HG03442 (cell line): ENCODE measurements around the gene SLC17A9.

Experiments used
- ATAC-seq: cut with Tn5 transposase; IDR thresholded peaks from one replicate; pipeline ENCODE4 v1.9.1; 2021; ENCODE audit warnings: mild to moderate bottlenecking, moderate library complexity; ENCODE audit not compliant: unreplicated experiment

SLC17A9 gene

GRCh38 chr20:62937268-62938104, 15.0 kb upstream of the SLC17A9 start:
- ATAC-seq, result peak; percentile 77

DNA sequence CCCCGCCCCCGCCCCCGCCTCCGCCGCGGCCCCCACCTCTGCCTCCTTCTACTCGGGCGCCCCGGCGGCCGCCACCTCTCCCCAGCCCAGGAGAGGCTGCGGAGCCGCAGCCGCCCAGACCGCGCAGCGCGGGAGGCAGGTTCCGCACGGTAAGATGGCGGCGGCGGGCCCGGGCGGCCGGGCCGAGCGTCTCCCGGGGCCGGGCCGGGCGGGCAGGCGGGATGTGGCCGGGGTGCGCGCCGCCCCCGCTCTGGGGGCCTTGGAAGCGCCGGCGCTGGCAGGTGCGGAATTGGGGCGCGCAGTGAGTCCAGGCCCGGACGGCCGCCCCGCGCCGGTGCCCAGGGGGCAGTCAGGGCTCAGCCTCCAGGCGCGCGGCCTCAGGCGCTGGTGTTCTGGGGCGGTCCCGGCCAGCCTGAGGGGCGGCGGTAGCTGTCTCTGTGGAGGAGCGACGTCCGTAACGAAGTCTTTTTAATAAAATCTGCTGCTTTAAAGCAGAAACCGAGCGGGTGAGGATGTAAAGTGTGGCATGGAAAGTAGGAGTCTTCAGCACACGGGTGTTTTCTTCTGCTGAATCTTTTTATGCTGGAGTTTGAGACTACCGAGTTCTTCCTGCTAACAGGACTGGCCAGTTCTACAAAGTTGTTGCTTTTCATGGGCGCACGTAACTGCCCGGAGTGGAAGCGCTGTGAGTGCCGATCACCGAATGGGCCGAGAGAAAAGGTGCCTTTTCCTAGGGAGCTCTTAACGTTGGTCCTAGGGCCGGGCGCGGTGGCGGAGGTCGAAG, 14.2 kb upstream of the SLC17A9 start, which contains the start of gene GID8:
Gene GID8, plus strand, starts transcription at position 43 of the 784 bp plus-strand sequence. CDS start 3,356 bp downstream, outside the sequence.
- ATAC-seq, result peak; percentile 32

GRCh38 chr20:62940875-62941274, 11.6 kb upstream of the SLC17A9 start:
- ATAC-seq, result no peak

- no peak for ATAC-seq
These were observed 10.7 kb upstream of the SLC17A9 start for GRCh38 chr20:62941792-62942191.

DNA sequence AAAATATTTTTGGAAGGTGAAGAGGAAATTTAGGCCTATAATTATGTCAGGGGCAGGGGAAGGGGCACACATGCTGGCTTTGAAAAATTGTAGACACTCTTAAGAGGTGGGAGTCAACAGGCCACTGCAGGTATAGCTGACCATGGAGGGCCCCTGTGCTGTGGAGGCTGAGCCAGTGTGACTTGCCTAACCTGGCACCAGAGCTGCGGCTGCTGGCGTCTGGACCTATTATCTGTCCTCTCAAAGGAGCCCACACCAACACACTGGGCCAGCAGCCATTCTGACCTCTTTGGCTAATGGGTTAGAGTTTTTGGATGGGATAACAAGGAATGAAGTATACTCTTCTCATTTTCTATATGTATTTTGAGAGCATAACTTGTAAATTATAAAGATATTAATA, 10.1 kb upstream of the SLC17A9 start:
- ATAC-seq, result no peak

GRCh38 chr20:62943396-62943795, 9.1 kb upstream of the SLC17A9 start:
- no peak for ATAC-seq

GRCh38 chr20:62944184-62944583, 8.3 kb upstream of the SLC17A9 start:
- ATAC-seq, result no peak

DNA sequence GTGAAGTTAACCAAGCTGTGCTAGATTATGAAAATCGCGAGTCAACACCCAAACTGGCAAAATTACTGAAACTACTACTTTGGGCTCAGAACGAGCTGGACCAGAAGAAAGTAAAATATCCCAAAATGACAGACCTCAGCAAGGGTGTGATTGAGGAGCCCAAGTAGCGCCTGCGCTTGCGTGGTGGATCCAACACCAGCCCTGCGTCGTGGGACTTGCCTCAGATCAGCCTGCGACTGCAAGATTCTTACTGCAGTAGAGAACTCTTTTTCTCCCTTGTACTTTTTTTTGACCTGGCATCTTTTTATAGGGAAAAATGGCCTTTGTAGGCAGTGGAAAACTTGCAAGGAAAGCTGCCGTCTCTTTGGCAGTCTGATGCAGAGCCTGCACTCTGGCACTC, 7.8 kb upstream of the SLC17A9 start:
- ATAC-seq, result no peak

DNA sequence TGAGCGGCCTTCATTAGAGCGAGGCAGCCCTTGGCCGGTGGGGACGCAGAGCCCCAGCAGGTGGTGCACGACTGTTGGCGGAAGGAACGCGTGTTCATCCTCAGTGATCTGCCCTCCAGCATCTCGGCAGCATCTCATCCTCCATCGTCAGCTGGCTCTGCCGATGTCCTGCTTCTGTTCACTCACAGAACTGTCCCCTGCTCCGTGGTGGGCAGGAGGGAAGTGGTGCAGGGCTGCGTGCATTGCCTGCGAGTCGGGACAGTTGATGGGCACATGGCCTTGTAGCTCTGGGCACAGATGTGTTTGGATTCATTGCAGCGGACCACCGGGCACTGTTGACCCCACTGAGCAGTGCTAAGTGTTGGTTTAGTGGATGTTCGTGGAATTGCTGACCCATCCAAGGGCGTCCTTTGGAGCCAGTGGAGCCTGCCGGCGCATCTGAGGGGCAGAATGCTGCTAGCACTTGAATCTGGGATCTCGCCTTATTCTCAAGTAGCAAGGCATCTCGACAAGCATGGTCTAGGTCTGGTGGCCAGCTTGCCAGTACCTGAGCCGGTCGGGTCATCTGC, 6.7 kb upstream of the SLC17A9 start:
- ATAC-seq, result no peak

GRCh38 chr20:62946918-62947317, 5.6 kb upstream of the SLC17A9 start:
- ATAC-seq, result no peak

GRCh38 chr20:62947532-62948300, 4.8 kb upstream of the SLC17A9 start:
- ATAC-seq, result no peak

DNA sequence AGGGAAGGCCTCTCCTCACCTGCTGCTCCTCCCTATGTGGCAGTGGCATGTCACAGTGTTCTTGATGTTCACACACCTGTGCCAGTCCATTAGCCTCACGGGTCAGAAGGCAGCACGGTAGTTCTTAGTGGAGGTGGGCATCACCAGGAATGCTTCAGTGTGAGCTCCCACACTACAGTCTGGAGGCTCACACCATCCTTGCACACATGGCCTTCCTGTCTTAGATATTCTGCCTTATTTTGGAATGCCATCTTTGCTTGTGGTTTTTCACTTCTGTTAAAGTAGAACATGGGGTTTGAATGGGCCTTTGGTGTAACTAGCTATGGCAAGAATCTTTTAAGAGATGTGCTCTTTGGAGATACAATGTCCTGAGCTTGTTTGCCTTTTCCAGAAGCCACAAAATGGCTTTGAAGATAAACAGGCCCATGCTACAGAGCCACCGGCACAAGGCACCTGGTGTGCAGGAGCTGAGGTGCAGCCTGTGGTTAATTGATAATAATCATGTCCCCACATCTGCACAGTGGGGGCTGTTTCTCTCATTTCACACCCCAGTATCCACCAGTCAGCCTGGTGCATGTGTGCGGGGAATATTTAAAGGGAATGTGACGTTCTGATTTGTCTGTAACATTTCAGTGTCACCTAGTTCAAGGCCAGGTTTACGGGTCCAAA, 3.2 kb upstream of the SLC17A9 start:
- no peak for ATAC-seq

GRCh38 chr20:62949962-62950361, 2.5 kb upstream of the SLC17A9 start:
- ATAC-seq, result no peak

GRCh38 chr20:62950741-62951140, 1.8 kb upstream of the SLC17A9 start:
- no peak for ATAC-seq

DNA sequence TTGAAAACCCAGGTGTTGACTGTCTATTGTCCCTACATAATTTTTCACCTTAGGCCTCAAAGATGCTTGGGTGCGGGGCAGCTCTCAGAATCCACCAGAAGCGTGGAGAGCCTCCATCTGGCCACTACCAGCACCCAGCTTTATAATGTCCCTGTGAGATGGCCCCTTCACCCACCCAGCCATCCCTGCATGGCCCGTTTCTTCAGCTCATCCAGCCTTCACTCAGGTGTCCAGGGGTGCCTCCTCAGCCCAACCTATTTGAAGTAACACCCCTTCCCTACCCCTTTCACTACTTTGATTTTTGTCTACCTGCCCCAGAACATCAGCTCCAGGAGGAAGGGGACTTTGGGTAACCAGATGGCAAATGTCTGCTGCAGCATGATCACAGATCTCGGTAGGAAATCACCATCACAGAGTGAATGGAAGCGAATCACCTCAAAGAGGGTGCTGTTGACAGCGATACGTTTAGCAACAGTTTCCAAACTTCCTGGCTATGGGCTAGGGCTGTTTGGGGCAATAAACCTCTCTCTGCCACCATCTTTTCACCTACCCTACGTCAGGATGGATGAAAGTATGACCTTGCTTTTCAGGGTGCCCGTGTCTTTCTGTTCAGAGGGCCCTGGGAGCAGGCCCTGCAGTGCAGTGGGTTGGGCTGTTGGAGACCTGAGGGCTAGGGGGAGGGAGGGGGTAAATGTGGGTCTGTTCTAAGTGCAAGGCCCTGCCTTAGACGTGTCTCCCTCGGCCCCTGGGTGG, 1.2 kb upstream of the SLC17A9 start:
- ATAC-seq, result no peak

DNA sequence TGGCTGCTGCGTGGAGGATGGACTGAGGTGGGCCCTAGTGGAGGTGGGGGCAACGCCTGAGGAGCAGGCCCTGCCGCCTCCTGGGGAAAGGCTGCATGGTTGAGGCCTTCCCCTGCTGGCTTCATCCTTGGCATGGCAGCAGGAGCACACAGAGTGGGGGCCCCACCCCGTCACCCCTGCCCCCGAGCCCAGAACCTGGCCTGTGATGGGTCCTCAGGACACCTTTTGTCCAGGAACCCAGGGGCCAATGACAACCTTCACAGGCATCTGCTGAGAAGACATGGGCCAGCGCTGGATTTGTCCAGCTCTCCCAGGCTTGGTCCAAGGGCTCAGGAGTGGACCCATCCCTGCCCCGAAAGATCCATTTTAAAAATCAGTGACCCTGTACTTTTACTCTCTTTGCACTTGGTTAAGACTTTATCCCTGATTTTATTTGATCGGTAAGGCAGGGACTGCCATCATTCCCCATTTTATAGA, 575 bp upstream of the SLC17A9 start:
- no peak for ATAC-seq

GRCh38 chr20:62952968-62953838, 694 bp downstream of the SLC17A9 start:
- ATAC-seq, result no peak

GRCh38 chr20:62953839-62954703, 1.6 kb downstream of the SLC17A9 start:
- ATAC-seq, result peak; percentile 57
